Forelimb muscle (tissue), 1 donor: ENCODE results near the gene TGFBR3. TPM values are rescaled to one million over a fixed set of nuclear protein-coding genes. Genes with fewer than 3 reads are reported as not detected.

Source experiments
- DNase-seq: peaks from one replicate; pipeline ENCODE4 v3.0.0-alpha.2; 2013; ENCODE audit warnings: low read depth
- polyA plus RNA-seq: library from polyadenylated mRNA; unstranded; fragments of 120-200 nt; gene quantifications from one replicate; pipeline ENCODE4 v1.2.1, GENCODE V29; 2013; ENCODE audit not compliant: insufficient read length

The TGFBR3 gene
- polyA plus RNA-seq, 1 donor: 23.1 TPM

DNA sequence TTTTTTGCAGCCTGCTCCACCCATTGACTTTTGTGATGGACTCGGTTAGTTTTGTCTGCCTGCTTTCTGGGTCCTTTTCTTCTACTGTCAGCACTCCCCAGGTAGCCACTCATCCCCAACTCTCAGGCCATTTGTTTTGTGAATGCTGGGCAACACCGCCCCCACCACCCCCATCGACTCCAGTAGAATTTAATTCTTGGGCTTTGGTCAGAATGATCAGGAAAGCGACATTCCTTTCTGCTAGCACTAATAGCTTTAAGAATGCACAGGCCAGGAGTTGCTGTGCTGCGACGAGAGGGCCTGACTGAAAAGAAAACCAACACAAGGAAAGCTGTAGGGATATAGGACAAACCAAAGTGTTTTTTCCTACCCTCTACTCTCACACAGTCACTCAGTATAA is 240.9 kb downstream of the TGFBR3 start:
- no peak for DNase-seq

DNA sequence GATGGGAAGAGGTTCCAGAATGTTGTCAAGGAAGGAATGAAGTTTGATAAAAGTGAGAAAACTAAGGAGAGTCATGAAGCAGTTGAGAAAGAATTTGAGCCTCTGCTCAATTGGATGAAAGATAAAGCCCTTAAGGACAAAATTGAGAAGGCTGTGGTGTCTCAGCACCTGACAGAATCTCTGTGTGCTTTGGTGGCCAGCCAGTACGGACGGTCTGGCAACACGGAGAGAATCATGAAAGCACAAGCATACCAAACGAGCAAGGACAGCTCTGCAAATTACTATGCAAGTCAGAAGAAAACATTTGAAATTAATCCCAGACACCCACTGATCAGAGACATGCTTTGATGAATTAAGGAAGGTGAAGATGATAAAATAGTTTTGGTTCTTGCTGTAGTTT is 242.5 kb downstream of the TGFBR3 start:
- DNase-seq: no peak

DNA sequence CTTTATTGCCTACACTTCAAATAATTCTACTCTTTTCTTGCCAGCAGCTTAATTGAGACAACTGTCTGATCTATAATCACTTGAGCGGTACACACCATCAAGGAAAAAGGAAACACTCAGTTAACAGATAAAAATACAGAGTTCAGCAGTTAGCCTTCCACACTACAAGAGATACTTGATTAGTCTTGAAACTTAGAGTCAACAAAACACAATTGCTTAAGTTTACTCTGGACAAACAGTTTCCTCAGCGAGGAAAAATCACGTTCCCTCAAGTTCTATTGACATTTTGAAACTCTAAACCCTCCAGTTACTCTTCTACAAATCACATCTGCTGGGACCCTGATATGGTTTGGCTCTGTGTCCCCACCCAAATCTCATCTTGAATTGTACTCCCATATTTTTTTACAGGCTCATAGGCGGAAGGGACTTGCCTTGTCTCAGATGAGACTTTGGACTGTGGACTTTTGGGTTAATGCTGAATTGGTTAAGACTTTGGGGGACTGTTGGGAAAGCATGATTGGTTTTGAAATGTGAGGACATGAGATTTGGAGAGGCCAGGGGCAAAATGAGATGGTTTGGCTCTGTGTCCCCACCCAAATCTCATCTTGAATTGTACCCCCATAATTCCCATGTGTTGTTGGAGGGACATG is 244.9 kb downstream of the TGFBR3 start:
- DNase-seq: no peak

DNA sequence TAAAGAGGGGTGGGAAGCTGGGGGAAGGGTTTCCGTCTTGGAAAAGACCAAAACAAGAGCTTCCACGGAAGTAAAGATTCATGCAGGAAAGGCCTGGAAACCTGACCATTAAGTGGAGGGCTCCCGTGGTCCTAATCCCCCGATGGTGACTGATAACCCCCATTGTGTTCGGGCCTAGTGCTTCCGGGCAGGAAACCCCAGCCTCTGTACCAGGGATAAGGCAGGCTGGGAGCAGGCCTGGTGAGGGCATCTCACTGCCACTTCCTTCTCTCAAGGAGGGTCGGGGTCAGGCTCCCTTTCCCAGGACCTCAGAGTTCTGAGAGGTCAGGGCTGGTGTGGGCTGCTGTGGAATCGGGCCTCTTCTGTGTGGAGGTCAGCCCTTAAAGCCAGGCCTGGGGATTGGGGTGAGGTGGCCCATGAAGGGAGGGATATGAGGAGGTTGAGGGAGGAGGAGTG is 248.4 kb downstream of the TGFBR3 start:
- DNase-seq: no peak

DNA sequence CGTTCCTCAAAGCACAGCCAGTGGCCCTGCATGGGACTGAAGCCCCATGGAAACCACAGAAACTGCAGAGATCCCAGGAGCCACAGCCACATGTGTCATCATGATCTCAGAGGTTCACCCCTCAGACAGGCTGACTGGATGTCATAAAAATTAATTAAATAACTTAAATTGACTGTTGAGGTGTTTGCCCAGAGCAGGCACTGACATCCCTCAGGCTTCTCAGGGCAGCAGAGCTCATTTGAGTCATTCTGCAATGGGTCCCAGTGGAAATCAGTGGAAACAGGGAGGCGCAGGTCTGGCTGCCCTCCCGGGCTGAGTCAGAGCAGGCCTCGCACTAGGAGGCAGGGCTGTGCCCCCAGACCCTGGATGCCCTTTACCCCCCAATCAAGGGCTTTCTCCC is 250.2 kb downstream of the TGFBR3 start:
- DNase-seq: no peak

DNA sequence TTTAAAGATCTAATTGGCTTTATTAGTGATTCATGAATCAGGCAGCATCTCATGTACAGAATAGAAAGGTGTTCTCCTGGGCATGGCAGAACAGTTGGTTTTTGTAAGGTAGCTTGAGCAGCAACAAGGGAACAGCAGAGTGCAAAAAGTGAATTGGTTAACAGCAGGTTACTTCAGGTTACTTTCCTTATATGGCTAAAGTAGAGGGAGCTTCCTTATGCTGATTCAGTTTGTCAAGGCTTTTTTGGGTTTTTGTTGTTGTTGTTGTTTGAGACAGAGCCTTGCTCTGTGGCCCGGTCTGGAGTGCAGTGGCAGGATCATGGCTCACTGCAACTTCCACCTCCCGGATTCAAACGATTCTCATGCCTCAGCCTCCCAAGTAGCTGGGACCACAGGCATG is 252.5 kb downstream of the TGFBR3 start:
- DNase-seq: no peak

DNA sequence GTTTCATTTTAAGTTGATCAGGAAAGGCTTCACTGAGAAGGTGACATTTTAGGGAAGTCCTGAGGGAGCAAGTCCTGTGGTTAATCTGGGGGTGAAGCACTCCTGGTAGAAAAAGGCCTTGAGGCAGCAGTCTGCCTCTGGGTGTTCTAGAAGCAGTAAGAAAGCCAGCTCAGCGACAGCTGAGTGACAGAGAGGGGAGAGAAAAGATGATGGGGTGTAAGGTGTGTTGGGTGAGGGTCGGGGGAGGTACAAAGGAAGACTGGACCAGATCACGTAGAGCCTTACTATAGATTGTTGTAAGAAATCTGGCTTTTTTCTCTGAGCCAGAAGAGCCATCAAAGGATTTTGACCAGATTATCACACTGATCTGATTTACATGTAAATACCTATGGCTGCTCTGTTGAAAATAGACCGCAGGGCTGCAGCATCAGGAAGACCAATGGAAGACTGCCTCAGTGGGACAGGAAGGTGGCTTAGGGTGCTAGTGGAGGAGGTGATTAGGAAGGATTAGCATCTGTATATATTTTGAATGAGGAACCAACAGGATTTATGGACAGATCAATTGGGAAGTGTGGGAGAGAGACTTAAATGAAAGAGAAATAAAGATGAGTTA is 254.1 kb downstream of the TGFBR3 start:
- DNase-seq: no peak

DNA sequence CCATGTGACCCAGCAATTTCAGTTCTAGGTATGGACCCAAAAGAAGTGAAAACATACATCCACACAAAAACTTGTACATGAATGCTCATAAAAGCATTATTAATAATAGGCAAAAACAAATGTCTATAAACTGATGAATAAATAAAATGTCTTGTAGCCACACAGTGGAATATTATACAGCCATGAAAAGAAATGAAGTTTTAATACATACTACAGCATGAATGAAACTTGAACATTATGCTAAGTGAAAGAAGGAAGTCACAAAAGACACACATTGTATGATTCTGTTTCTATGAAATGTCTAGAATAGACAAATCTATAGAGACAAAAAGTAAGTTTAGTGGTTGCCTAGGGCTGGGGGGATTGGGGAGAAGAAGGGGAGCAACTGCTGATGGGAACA is 255.1 kb downstream of the TGFBR3 start:
- no peak for DNase-seq

Other genes starting within 250 kb of the TGFBR3 start
- not detected for gene BRDT, start 63.2 kb upstream of the TGFBR3 start, polyA plus RNA-seq
- gene EPHX4, start 143.8 kb upstream of the TGFBR3 start, polyA plus RNA-seq: 0.57 TPM
- gene SETSIP, start 189.3 kb upstream of the TGFBR3 start, polyA plus RNA-seq: 0.34 TPM
- 2.5 TPM for gene BTBD8, start 194.2 kb upstream of the TGFBR3 start, polyA plus RNA-seq